Thoracic aorta (tissue), 2 donors: ENCODE data around the gene NPPB. TPM values are rescaled to one million over a fixed set of nuclear protein-coding genes. Genes with fewer than 3 reads are reported as not detected.

Source experiments
- ATAC-seq: fragments of 150-250 bp; one replicate; pipeline ENCODE4 v1.8.0; 2017; ENCODE audit warnings: low read depth; ENCODE audit not compliant: insufficient number of reproducible peaks, low FRiP score
- DNase-seq: peaks from one replicate; pipeline ENCODE4 v3.0.0-alpha.2; 2020; ENCODE audit warnings: low spot score
- H3K27ac ChIP-seq, 2 donors: fragments of 200-600 bp; sonication (generic); 1 replicate in 1 of 2; 2 replicates in 1 of 2; pipeline ENCODE4 v1.5.1; 2016; ENCODE audit warnings: mild to moderate bottlenecking in 2 of 2, moderate library complexity in 2 of 2
- H3K27me3 ChIP-seq: fragments of 200-600 bp; sonication (generic); replicated peaks from 2 replicates; pipeline ENCODE4 v1.6.0; 2016; ENCODE audit warnings: mild to moderate bottlenecking; ENCODE audit not compliant: insufficient read depth
- H3K36me3 ChIP-seq: fragments of 200-600 bp; sonication (generic); one replicate; pipeline ENCODE4 v1.5.1; 2016
- H3K4me1 ChIP-seq, 2 donors: fragments of 200-600 bp; sonication (generic); 1 replicate in 1 of 2; 2 replicates in 1 of 2; pipeline versions ENCODE4 v1.5.1 to v1.6.0; 2016; ENCODE audit warnings: low read depth in 2 of 2, mild to moderate bottlenecking in 1 of 2; ENCODE audit not compliant: control insufficient read depth in 1 of 2
- H3K4me3 ChIP-seq: fragments of 200-600 bp; sonication (generic); 2 replicates; pipeline ENCODE4 v1.5.1; 2016; ENCODE audit warnings: mild to moderate bottlenecking
- H3K9me3 ChIP-seq: fragments of 200-600 bp; sonication (generic); 2 replicates; pipeline ENCODE4 v1.5.1; 2016
- CTCF ChIP-seq: fragments of 200-600 bp; sonication (generic); IDR thresholded peaks from one replicate; pipeline ENCODE4 v1.5.1; 2019; ENCODE audit warnings: antibody characterized with exemption
- total RNA-seq, 2 donors: library from RNA; depleted of rRNA; stranded (reverse); fragments of >200 nt; gene quantifications; one replicate each; pipeline versions ENCODE4 v1.1.0 to v1.2.3, GENCODE V29; 2016

NPPB gene
- total RNA-seq, 2 donors from 2014 or later: not detected

- no peak for TF ChIP-seq CTCF
- ATAC-seq (no peak), DNase-seq (no peak)
Measured at GRCh38 chr1:11826946-11827345, 31.8 kb downstream of the NPPB start.

GRCh38 chr1:11825131-11825530 lies 33.6 kb downstream of the NPPB start:
- Histone ChIP-seq H3K36me3 (peaks cover 54% of the 10 kb centered on the region), H3K4me1 (no peaks in the 10 kb centered on the region), H3K4me3 (no peak overlapping the region), H3K9me3 (no peaks in the 10 kb centered on the region), H3K27ac (no peak overlapping the region), H3K27me3 (no peaks in the 10 kb centered on the region)
- DNase-seq: no peak
- no peak for TF ChIP-seq CTCF
- ATAC-seq: no peak

More at GRCh38 chr1:11826946-11827345, 31.8 kb downstream of the NPPB start:
- no peak overlapping the region for H3K4me3 ChIP-seq
- peaks cover 64% of the 10 kb centered on the region for H3K36me3 ChIP-seq
- no peaks in the 10 kb centered on the region for H3K9me3 ChIP-seq
- H3K4me1 ChIP-seq: no peaks in the 10 kb centered on the region
- no peaks in the 10 kb centered on the region for H3K27me3 ChIP-seq
- H3K27ac ChIP-seq: no peak overlapping the region

GRCh38 chr1:11823366-11824137 lies 35.2 kb downstream of the NPPB start:
- ATAC-seq: no peak
- H3K27me3 ChIP-seq: no peaks in the 10 kb centered on the region
- no peak for DNase-seq
- H3K36me3 ChIP-seq: peaks cover 43% of the 10 kb centered on the region
- H3K9me3 ChIP-seq: no peaks in the 10 kb centered on the region
- TF ChIP-seq CTCF: no peak
- H3K4me1 ChIP-seq: no peaks in the 10 kb centered on the region
- no peak overlapping the region for H3K27ac ChIP-seq
- H3K4me3 ChIP-seq: no peak overlapping the region

GRCh38 chr1:11822091-11822490 lies 36.7 kb downstream of the NPPB start:
- ATAC-seq (no peak), DNase-seq (no peak)
- Histone ChIP-seq H3K4me1 (no peaks in the 10 kb centered on the region), H3K27me3 (no peaks in the 10 kb centered on the region), H3K4me3 (no peak overlapping the region), H3K9me3 (no peaks in the 10 kb centered on the region), H3K27ac (no peak overlapping the region), H3K36me3 (peaks cover 38% of the 10 kb centered on the region)
- no peak for TF ChIP-seq CTCF

GRCh38 chr1:11817192-11817591 lies 41.6 kb downstream of the NPPB start:
- ATAC-seq: no peak
- Histone ChIP-seq H3K9me3 (no peaks in the 10 kb centered on the region), H3K4me3 (no peak overlapping the region), H3K27me3 (no peaks in the 10 kb centered on the region), H3K4me1 (no peaks in the 10 kb centered on the region), H3K27ac (no peak overlapping the region), H3K36me3 (peaks cover 36% of the 10 kb centered on the region)
- TF ChIP-seq CTCF: no peak
- no peak for DNase-seq
